ENCODE results near the gene RAB4A.

The RAB4A gene

DNA sequence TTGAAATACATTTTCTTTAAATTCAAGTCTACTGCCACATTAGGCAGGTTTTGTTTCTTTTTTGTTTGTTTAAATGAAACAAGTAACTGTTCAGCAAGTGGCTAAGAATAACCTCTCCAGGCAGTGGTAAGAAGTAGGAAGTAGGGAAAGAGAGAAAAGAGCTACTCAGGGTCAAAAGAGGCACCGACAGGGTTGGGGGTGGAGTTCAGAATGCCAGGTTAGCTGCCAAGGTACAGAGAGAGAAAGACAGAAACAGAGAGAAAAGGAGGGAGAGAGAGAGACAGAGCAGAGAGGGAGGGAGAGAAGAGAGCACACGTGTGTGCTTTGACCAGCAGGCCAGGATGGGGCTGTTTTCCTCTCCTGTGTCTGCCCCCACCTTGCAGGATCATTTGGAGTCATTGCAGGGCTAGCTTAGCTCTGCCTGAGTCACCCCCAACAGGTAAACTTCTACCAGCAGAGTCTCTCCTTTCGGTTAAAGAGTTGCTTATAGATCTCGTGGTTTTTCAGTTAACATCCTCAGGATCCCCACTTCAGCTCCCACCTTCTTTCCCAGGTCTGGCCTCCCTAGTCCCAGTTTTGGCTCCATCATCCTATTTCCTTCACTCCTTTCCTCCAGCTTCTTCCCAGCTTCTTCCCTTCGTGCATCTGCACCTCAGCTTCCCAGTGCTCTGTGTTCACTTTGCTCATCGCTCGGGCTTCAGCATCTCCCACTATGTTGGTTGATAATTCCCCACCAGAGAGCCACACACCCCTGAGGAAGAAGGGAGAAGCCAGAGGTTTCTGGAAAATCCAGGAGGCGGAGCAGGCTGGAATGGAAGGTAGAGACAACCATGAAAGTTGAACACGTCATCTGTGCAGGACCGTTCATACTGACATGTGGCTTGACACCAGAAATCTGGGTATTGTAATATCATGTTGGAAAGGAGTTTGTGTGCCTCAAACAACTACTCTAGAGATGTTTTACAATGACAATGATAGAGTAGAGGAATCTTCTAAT is 21.8 kb upstream of the RAB4A start:
- H2AFZ ChIP-seq: peak overlapping the region; percentile 56
- no peak overlapping the region for H3K4me2 ChIP-seq (ENCODE audit: low read length)
- H3K4me1 ChIP-seq: no peaks in the 10 kb centered on the region
- no peaks in the 10 kb centered on the region for H3K27me3 ChIP-seq (ENCODE audit: control insufficient read depth, insufficient read depth, low read length)
- no peaks in the 10 kb centered on the region for H3K79me2 ChIP-seq
- no peak overlapping the region for H3K4me3 ChIP-seq (ENCODE audit: low read depth, low read length)
- no peak overlapping the region for H3K27ac ChIP-seq
- TF ChIP-seq, protein P1, sequence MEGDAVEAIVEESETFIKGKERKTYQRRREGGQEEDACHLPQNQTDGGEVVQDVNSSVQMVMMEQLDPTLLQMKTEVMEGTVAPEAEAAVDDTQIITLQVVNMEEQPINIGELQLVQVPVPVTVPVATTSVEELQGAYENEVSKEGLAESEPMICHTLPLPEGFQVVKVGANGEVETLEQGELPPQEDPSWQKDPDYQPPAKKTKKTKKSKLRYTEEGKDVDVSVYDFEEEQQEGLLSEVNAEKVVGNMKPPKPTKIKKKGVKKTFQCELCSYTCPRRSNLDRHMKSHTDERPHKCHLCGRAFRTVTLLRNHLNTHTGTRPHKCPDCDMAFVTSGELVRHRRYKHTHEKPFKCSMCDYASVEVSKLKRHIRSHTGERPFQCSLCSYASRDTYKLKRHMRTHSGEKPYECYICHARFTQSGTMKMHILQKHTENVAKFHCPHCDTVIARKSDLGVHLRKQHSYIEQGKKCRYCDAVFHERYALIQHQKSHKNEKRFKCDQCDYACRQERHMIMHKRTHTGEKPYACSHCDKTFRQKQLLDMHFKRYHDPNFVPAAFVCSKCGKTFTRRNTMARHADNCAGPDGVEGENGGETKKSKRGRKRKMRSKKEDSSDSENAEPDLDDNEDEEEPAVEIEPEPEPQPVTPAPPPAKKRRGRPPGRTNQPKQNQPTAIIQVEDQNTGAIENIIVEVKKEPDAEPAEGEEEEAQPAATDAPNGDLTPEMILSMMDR (IDR thresholded peaks at IDR 0.05): no peak
- no peaks in the 10 kb centered on the region for H3K36me3 ChIP-seq (ENCODE audit: control insufficient read depth, insufficient read depth, low read length)
- H3K9me3 ChIP-seq (ENCODE audit: control insufficient read depth, low read length): no peaks in the 10 kb centered on the region
- H3K9ac ChIP-seq: no peak overlapping the region

GRCh38 chr1:229249854-229250644 is 20.9 kb upstream of the RAB4A start:
- Histone ChIP-seq H3K27ac (no peak overlapping the region), H3K9me3 (ENCODE audit: control insufficient read depth, low read length) (no peaks in the 10 kb centered on the region), H3K79me2 (no peaks in the 10 kb centered on the region), H3K4me2 (ENCODE audit: low read length) (no peak overlapping the region), H3K27me3 (ENCODE audit: control insufficient read depth, insufficient read depth, low read length) (no peaks in the 10 kb centered on the region), H3K9ac (no peak overlapping the region), H3K36me3 (ENCODE audit: control insufficient read depth, insufficient read depth, low read length) (no peaks in the 10 kb centered on the region), H2AFZ (no peak overlapping the region), H3K4me3 (ENCODE audit: low read depth, low read length) (no peak overlapping the region), H3K4me1 (no peaks in the 10 kb centered on the region)
- TF ChIP-seq, protein P1 (IDR thresholded peaks at IDR 0.05): no peak

GRCh38 chr1:229251185-229251584 is 19.7 kb upstream of the RAB4A start:
- H3K79me2 ChIP-seq: no peaks in the 10 kb centered on the region

GRCh38 chr1:229252228-229252984 is 18.5 kb upstream of the RAB4A start:
- Histone ChIP-seq H3K9me3 (ENCODE audit: control insufficient read depth, low read length) (no peaks in the 10 kb centered on the region), H3K4me1 (no peaks in the 10 kb centered on the region), H3K27me3 (ENCODE audit: control insufficient read depth, insufficient read depth, low read length) (no peaks in the 10 kb centered on the region), H2AFZ (no peak overlapping the region), H3K9ac (no peak overlapping the region), H3K79me2 (no peaks in the 10 kb centered on the region), H3K36me3 (ENCODE audit: control insufficient read depth, insufficient read depth, low read length) (no peaks in the 10 kb centered on the region), H3K4me3 (ENCODE audit: low read depth, low read length) (no peak overlapping the region), H3K4me2 (ENCODE audit: low read length) (no peak overlapping the region), H3K27ac (no peak overlapping the region)
- TF ChIP-seq, protein P1 (IDR thresholded peaks at IDR 0.05): no peak

More at GRCh38 chr1:229251185-229251584, 19.7 kb upstream of the RAB4A start:
- Histone ChIP-seq H3K36me3 (ENCODE audit: control insufficient read depth, insufficient read depth, low read length) (no peaks in the 10 kb centered on the region), H3K27ac (no peak overlapping the region), H2AFZ (no peak overlapping the region), H3K4me1 (no peaks in the 10 kb centered on the region), H3K4me2 (ENCODE audit: low read length) (no peak overlapping the region), H3K4me3 (ENCODE audit: low read depth, low read length) (no peak overlapping the region), H3K27me3 (ENCODE audit: control insufficient read depth, insufficient read depth, low read length) (no peaks in the 10 kb centered on the region), H3K9ac (no peak overlapping the region), H3K9me3 (ENCODE audit: control insufficient read depth, low read length) (no peaks in the 10 kb centered on the region)
- TF ChIP-seq, protein P1 (IDR thresholded peaks at IDR 0.05): no peak
